GM15510 (cell line): ENCODE measurements around the gene SUPV3L1.

Experiments used
- POLR2A ChIP-seq: IDR thresholded peaks from 3 replicates; pipeline ENCODE4 v1.6.1; 2011; ENCODE audit warnings: borderline replicate concordance; ENCODE audit not compliant: insufficient read length; ENCODE audit errors: extremely low read depth

Gene SUPV3L1

DNA sequence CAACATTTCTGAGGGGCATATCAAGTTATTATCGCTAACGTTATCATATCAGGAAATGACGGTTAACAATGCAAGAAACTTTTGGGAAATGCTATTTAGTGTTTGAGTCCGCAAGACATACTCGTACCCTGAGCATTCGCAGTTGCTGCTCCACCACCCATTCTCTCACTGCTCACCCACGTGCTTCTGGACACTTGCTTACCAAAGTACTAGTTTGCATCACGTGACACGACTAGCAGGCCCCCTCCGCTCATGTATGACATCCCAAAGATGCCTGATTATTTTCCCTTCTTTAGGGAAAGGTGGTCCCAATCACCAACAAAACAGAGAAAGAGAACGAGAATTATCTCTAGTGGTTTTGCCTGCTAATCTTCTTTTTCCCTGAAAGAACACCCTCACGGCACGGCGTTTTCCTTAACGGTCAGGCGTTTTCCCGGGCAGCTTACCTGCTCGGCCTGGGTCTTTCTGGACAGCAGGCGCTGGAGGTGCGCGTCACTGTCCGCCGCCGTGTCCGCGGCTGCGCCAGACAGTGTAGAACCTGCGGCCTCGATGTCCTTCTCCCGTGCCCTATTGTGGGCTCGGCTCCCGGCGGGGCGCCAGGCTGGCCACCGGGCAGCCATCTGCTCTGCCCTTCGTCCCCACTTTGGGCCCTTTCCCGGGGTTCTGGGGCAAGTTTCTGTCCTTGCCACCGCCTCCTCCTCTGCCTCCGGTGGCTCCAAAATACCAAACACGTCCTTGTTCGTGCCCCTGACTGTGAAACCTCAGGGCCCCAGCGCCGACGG is at the start of gene SUPV3L1:
Gene SUPV3L1 (plus strand): TSS at position 492 of the 782 bp plus-strand sequence. CDS start 58 bp downstream, at position 550.
- peak; percentile 69 for TF ChIP-seq POLR2A

DNA sequence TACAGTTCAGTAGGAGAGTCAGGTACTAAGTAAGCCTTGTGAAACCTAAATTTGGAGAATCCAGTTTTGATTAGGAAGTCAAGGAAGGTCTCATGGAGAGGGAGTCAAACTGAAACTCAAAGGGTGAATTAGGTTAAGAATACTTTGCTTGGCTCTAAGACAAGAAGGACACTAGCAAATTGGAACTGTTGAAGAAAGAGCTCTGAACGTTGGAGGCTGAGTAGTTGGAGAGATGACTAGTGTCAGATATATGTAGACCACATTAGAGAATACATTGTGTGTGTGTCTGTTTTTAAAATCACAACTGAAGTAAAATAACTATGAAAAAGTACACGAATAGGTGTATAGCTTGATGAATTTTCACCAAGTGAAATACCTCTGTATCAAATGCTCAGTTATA is 49.8 kb upstream of the SUPV3L1 start:
- TF ChIP-seq POLR2A = no peak

DNA sequence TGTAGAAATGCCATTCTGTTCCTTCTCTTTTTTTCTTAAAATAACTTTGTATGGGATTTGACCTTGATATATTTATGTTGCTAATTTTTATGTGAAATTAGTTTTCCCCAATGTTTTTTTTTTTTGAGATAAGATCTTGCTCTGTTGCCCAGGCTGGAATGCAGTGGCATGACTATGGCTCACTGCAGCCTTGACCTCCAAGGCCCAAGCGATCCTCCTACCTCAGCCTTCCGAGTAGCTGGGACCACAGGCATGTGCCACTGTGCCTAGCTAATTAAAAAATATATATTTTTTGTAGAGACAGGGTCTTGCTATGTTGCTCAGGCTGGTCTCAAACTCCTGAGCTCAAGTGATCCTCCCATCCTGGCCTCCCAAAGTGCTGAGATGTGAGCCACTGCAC is 40.1 kb upstream of the SUPV3L1 start:
- TF ChIP-seq POLR2A = no peak

DNA sequence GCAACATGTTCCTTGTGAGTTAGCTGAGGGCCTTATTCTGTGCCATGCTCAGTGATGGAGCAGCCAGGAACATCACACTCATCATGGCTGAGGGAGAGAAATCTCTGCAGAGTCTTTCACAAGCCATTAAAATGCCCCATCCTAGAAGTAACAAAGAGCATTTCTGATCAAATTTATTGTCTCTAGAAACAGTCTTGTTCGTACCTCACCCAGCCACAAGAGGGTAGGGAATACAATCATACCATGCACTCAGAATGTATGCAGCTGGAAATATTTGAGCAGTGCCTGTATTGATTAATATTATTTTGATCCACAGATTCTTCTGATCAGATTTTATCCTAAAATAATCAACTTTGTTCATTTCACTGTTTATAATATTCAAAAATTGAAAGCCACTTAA is 38.7 kb upstream of the SUPV3L1 start:
- TF ChIP-seq POLR2A = no peak

DNA sequence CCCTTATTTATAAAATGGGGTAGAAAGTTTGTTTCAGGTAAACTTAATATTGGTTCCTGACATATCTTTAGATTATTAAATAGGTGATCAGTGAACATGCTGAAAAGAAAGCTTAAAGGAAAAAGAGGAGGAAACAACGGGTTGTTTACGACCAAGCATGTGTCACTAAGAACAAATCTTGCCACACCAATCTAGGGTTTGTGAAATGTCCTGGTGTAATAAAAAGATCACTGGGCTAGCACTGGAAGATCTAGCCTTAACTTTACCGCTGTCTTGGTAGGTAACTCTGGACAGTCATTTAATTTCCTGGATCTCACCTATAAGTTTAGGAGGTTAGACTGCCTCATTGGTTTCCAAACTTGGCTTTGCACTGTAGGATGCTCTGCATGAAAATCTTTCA is 37.1 kb upstream of the SUPV3L1 start:
- no peak for TF ChIP-seq POLR2A

DNA sequence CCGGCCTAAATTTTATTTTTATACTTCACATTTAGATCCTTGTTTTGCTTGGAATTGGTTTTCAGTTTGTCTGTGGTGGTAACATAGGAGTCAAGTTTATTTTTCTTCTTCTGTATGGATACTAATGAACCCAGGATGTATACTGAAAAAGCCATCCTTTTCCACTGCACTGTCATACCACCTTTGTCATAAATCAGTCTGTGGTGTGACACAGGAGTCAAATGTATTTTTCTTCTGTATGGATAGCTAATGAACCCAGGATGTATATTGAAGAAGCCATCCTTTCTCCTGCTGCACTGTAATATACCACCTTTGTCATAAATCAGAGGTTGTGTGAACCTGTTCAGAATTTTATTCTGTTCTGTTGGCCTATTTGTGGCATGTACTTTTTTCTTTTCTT is 34.7 kb upstream of the SUPV3L1 start:
- no peak for TF ChIP-seq POLR2A

DNA sequence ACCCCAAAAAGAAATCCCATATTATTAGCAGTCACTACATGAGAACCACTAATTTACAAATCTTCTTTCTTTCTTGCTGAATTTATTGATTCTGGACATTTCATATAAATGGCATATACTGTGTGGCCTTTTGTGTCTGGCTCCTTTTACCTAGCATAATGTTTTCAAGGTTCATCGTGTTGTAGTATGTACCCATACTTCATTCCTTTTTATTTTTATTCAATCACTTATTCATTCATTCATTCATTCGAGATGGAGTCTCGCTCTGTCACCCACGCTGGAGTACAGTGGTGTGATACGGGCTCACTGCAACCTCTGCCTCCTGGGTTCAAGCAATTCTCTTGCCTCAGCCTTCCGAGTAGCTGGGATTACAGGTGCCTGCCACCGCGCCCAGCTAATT is 34.2 kb upstream of the SUPV3L1 start:
- TF ChIP-seq POLR2A = no peak

DNA sequence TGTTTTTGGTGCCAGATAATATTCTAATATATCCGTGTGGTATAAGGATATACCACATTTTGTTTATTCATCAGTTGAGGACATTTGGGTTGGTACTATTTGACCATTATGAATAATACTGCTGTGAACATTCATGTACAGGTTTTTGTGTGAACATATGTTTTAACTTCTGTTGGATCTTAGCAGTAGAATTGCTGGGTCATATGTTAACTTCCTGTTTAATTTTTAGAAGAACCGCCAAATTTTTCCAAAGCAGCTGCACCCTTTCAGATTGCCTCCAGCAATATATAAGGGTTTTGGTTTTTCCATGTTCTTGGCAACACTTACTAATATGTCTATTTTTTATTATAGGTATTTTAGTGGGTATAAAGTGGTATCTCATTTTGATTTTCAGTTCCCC is 33.3 kb upstream of the SUPV3L1 start:
- no peak for TF ChIP-seq POLR2A

DNA sequence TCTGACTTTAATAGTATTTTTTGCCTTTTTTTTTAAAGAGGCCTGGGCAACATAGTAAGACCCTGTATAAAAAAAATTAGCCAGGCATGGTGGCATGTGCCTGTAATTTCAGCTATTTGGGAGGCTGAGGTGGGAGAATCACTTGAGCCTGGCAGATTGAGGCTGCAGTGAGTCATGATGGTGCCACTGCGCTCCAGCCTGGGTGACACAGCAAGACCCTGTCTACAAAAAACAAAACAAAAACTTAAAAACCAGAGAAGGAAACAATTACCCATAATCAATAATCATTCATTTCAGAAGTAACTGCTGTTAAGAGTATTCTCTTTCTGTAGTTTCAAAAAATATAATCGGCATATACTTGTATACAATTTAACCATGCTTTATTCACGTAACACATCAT is 28.1 kb upstream of the SUPV3L1 start:
- TF ChIP-seq POLR2A = no peak

DNA sequence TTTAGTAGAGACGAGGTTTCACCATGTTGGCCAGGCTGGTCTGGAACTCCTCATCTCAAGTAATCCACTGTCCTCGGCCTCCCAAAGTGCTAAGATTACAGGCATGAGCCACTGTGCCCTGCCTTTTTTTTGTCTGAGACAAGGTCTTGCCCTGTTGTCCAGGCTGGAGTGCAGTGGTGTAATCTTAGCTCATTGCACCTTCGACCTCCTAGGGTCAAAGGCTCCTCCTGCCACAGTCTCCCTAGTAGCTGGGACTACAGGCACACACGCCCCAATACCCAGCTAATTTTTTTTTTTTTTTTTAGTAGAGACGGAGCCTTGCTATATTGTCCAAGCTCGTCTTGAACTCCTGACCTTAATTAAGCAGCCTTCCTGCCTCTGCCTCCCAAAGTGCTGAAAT is 26.8 kb upstream of the SUPV3L1 start:
- TF ChIP-seq POLR2A = no peak

DNA sequence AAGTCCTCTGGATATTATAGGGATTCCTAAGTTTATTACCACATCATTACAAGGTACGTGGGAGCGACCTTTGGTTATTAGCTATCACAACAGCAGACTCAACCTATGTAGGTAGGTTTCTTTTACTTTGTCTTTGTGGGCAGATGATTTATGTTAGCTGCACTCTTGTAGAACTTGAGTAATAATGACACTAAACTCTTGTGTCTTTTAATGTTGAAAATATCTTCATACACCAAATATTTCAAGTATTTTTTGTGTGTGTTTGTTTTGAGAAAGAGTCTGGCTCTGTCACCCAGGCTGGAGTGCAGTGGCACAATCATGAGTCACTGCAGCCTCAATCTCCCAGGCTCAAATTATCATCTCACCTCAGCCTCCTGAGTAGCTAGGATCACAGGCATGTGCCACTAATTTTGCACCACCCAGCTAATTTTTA is 19.2 kb upstream of the SUPV3L1 start:
- TF ChIP-seq POLR2A = no peak

DNA sequence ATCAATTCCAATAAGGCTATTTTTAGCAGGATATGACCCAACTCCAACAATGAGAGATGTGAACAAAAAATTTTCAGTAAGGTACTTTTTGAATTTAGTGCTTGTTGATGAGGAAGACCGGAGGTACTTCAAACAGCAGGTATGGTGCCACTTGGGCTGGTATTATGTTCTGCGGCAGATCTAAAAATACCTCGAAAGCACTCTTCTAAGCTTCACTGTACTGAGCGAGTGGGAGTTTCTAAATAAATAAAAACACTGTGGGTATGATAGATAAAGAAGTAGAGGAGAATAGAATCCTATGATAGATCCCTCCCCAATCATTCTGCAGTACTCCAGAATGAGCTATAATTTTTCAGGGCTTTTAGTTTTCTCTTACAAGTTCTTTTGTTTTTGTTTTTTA is 11.5 kb upstream of the SUPV3L1 start:
- no peak for TF ChIP-seq POLR2A

DNA sequence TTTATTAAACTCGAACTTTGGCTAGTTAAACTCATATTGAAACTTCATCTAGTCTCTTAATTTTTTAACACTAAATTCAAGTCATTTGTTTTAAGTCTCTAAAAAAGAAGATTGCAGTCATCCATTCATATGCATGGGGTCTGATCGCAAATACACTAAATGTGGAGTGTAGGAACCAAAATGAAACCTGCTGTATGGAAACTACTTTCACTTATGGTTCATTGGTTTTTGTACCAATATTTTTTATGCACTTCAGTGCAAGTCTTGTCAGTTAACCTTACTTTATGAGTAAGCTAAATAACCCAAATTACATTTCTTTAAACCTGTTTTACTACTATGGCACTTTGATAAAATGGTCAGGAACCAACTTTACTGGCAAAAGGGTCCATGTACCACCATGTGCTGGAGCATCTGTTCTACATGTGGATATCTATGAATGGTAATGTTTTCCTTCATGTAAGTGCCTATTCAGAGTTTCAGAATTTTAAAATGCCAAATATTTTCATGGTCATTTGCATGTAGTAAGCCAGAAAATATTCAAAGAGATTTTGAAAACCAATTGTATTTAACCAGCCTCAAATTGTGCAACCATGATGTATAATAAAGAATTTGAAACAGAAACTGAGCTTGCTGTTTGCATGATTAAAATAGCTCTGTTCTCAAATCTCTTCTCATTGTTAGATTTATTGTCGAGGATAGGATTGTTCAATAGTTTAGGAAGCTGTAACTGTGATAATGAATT is 7.6 kb upstream of the SUPV3L1 start:
- TF ChIP-seq POLR2A = no peak

DNA sequence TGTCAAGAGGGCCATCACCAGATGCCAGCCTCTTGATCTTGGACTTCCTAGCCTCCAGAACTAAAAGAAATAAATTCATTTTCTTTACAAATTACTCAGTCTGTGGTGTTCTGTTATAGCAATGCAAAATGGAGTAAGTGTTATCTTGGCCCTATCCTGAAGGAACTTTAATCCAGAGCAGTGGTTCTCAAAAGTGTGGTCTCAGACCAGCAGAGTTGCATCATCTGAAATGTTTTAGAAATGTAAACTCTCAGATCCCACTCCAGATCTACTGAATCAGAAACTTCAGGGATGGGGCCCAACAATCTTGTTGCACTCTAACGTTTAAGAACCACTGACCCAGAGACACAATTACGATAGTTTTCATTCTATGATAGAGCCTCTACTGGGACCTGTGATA is 3.2 kb upstream of the SUPV3L1 start:
- no peak for TF ChIP-seq POLR2A

DNA sequence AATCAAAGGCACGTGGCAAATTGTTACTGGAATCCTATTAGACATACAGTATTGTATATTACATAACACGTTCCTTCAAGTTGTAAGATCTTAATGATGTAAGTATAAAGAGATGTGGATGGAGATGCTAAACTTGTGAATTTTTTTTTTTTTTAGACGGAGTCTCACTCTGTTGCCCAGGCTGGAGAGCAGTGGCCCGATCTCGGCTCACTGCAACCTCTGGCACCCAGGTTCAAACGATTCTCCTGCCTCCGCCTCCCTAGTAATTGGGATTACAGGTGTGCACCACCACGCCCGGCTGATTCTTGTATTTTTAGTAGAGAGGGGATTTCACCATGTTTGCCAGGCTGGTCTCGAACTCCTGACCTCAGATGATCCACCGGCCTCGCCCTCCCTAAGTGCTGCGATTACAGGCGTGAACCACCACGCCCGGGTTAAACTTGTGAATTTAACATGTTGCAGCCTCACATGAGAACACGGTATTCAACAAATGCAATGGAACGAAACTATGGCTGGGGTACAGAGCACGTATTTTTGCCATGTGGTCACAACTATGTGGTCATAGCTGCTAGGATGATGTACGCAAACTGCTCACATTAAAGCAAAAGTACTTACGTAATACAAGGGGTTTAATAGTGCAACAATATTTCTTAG is 818 bp upstream of the SUPV3L1 start:
- no peak for TF ChIP-seq POLR2A
